Erythroblast (primary cell): Measurements from ENCODE around the gene TRAFD1.

Experiments used
- DNase-seq, 2 experiments: peaks; one replicate each; lab custom pipeline; 2025; lab: John Stamatoyannopoulos, UW
- GATA1 ChIP-seq: IDR thresholded peaks from 2 replicates; pipeline ENCODE4 v1.6.1; 2011; ENCODE audit warnings: low read depth, mild to moderate bottlenecking, control low read depth, low read length, moderate library complexity
- POLR2A ChIP-seq: IDR thresholded peaks from 2 replicates; pipeline ENCODE4 v1.6.1; 2011; ENCODE audit warnings: mild to moderate bottlenecking, low read length

TRAFD1 gene

GRCh38 chr12:112108202-112109079 is 16.9 kb upstream of the TRAFD1 start, which contains the start of gene NAA25:
Gene NAA25, minus strand, starts transcription at chr12:112108783. Its CDS starts 10 bp downstream, at chr12:112108773.
- peak; percentile 93 to 97 for DNase-seq
- TF ChIP-seq GATA1 (no peak), POLR2A (peak; percentile 67)

- DNase-seq: peak; percentile 34 to 65
Measured at GRCh38 chr12:112110787-112111662, 14.3 kb upstream of the TRAFD1 start.

DNA sequence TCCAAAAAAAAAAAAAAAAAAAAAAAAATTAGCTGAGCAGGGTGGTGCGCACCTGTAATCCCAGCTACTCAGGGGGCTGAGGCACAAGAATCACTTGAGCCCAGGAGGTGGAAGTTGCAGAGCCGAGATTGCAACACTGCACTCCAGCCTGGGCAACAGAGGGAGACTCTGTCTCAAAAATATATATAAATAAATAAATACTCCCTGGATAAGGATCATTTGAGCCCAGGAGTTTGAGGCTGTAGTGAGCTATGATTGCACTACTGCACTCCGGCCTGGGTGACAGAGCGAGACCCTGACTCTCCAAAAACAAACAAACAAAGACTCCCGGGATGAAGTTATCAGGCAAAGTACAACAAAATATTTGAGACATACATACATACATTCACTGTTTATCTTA is 13.4 kb upstream of the TRAFD1 start:
- TF ChIP-seq POLR2A (no peak), GATA1 (no peak)

GRCh38 chr12:112112409-112113133 is 12.8 kb upstream of the TRAFD1 start:
- DNase-seq: no peak
- TF ChIP-seq GATA1 (no peak), POLR2A (no peak)

More for the DNA sequence above, 13.4 kb upstream of the TRAFD1 start:
- DNase-seq: no peak

DNA sequence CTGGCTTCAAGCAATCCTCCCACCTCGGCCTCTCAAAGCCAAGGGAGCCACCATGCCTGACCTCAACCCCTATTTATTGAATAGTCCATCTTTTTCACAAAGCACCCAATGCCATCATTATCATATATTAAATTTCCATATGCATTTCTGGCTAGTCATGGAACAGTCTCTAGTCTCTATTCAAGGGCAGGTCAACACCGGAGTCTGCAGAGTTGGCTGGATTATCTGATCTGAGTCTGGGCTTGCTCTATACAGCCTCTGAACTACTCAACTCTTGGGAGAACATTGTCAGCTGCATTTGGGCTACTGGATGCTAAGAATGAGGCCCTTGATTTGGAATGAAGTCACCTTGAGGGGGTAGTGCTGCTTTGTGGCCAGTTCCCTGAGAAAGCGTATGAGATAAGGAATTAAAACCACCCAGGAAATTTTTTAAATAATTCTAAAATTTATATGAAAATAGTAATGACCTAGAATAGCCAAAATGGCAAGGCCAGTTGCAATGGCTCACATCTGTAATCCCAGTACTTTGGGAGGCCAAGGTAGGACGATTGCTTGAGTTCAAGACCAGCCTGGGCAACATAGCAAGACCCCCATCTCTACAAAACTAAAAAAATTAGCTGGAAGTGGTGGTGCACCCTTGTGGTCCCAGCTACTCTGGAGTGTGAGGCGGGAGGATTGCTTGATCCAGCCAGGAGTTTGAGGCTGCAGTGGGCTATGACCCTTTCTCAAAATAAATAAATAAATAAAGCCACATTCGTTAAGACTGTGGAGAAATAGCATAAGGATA is 9.9 kb upstream of the TRAFD1 start:
- DNase-seq: peak; percentile 55 to 61
- TF ChIP-seq POLR2A (no peak), GATA1 (no peak)

DNA sequence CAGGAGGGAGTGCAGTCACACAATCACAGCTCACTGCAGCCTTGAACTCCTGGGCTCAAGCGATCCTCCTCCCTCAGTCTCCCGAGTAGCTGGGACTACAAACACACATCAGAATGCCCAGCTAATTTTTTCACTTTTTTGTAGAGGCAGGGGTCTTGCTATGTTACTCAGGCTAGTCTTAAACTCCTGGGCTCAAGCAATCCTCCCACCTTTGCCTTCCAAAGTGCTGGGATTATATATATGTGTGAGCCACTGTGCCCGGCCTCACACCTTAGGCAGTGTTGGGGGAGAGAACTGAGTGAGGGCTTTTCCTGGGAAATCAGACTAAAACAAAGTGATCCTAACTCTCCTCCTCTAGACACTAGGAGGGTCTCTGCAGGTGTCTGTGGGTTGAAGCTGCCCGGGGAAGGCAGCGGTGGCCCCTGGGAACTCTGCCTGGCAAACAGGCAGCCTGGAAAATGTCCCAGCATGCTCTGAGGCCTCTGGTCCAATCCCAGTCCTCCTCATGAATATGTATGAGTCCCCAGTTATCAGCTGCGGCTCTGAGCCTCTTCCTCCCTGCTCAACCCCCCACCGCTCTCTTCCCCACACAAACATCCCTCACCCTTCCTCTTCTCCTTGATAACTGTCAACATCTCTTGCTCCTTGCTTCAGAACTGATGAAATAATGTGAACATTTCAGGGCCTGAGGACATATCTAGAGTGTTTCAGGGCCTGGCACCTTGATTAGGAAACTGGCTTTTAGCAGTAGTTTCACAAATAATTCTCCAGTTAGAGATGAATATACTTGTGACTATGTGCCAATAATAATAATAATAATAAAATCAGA is 8.9 kb upstream of the TRAFD1 start:
- TF ChIP-seq GATA1 (no peak), POLR2A (peak; percentile 69)
- peak; percentile 70 to 82 for DNase-seq

GRCh38 chr12:112117685-112118084 is 7.7 kb upstream of the TRAFD1 start:
- TF ChIP-seq GATA1 (no peak), POLR2A (no peak)
- no peak for DNase-seq

- TF ChIP-seq GATA1 (no peak), POLR2A (no peak)
- no peak for DNase-seq
Measured at GRCh38 chr12:112121780-112122565, 3.4 kb upstream of the TRAFD1 start.

DNA sequence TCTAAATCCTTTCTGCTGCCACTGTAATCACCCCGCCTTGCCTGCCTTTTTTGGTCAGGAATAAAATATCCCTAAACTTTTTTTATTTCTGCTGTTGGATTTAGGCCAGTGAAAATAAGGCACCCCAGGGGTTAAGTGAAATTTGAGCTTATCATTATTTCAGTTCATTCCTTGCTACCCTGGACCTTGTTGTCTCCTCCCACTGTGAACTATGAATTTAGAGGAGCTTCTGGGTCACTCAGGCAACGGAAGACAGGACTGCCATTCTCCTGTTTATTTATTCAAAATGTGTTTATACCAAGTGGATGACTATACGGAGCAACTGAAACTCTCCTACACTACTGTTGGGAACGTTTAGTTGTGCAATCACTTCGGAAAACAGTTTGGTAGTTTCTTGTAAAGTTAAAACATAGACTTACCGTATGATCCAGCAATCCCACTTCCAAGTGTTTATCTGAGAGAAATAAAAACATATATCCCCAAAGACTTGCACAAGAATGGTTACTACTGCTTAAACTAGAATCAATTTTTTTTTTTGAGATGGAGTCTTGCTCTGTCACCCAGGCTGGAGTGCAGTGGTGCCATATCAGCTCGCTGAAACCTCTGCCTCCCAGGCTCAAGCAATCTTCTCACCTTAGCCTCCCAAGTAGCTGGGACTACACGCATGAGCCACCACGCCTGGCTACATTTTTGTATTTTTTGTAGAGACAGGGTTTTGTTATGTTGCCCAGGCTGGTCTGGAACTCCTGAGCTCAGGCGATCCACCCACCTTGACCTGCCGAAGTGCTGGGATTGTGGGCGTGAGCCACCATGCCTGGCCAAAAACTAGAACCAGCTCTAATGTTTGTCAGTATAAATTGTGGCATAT is 2.3 kb upstream of the TRAFD1 start:
- TF ChIP-seq POLR2A (no peak), GATA1 (no peak)
- DNase-seq: no peak

DNA sequence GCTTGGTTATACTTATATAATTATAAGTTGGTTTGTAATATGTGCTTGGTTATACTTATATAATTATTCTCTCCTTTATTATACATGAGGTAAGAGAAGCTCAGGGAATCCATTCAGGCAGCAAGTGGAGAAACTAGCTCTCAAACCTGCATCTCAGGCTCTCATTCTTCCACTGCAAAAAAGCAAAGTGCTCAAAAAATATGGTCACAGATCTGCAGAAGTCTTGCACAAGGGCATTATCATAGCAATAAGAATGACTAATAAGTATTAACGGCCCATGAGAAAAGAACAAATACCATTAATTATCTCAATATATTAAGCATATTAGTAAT is 476 bp upstream of the TRAFD1 start:
- TF ChIP-seq GATA1 (no peak), POLR2A (no peak)
- DNase-seq: no peak
